Mesodermal cell (in vitro differentiated cells): ENCODE data around the gene L1TD1.
A peak's percentile ranks its signal among the peaks of the same experiment; 100 is the strongest.
"Not testable (repeated sequence)": the region's sequence is repeated elsewhere in the genome, so short reads cannot be mapped to it uniquely, and the experiment has no call there.

Experiments
- H3K27ac ChIP-seq: 2 replicates; pipeline ENCODE4 v1.7.0; 2013; ENCODE audit warnings: mild to moderate bottlenecking, low read depth, low read length, moderate library complexity; ENCODE audit not compliant: severe bottlenecking
- H3K36me3 ChIP-seq: 2 replicates; pipeline ENCODE4 v1.7.1; 2013; ENCODE audit warnings: mild to moderate bottlenecking, low read length, moderate library complexity; ENCODE audit not compliant: control insufficient read depth, insufficient read depth
- H3K4me1 ChIP-seq: one replicate; pipeline ENCODE4 v1.7.1; 2013; ENCODE audit warnings: mild to moderate bottlenecking, low read length; ENCODE audit not compliant: insufficient read depth, control insufficient read depth, poor library complexity, severe bottlenecking
- H3K4me3 ChIP-seq: 2 replicates; pipeline ENCODE4 v1.7.0; 2013; ENCODE audit warnings: low read length, control low read depth, mild to moderate bottlenecking; ENCODE audit not compliant: insufficient read depth, poor library complexity, severe bottlenecking; ENCODE audit errors: extremely low read depth
- H3K9me3 ChIP-seq: 2 replicates; pipeline ENCODE4 v1.7.1; 2013; ENCODE audit warnings: mild to moderate bottlenecking, low read length, moderate library complexity; ENCODE audit not compliant: control insufficient read depth
- WGBS, 2 experiments: methylation state at CpG; one replicate each; pipeline ENCODE4 v1.1.5; 2013; ENCODE audit warnings: missing lambda C conversion rate in 2 of 2; ENCODE audit not compliant: insufficient coverage in 2 of 2; 5-methylcytosine and 5-hydroxymethylcytosine counted together

The L1TD1 gene

DNA sequence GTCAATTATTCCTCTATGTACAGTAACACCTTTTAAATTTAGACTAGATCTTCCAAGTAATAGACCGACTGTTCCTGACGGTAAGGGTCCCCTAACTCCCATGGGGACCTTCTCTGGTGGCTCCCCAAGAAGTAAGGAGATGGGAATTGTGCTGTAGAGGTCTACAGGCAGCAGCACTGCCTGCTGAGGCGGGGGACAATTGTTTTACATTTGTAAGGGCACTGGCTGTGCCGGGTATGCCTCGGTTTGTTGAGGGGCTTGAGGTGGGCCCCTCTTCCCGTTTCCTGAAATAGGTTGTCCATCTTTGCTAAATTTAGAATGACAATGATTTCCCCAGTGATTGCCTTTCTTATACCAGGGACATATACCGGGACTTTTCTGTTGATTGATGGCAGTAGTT is 13.1 kb upstream of the L1TD1 start:
- Histone ChIP-seq H3K4me3 (no peak overlapping the region), H3K27ac (no peak overlapping the region), H3K36me3 (no peaks in the 10 kb centered on the region), H3K4me1 (no peaks in the 10 kb centered on the region), H3K9me3 (no peaks in the 10 kb centered on the region)
- 38 to 39% methylated on average over 6 to 7 of the region's 7 CpGs for WGBS, 2 experiments

DNA sequence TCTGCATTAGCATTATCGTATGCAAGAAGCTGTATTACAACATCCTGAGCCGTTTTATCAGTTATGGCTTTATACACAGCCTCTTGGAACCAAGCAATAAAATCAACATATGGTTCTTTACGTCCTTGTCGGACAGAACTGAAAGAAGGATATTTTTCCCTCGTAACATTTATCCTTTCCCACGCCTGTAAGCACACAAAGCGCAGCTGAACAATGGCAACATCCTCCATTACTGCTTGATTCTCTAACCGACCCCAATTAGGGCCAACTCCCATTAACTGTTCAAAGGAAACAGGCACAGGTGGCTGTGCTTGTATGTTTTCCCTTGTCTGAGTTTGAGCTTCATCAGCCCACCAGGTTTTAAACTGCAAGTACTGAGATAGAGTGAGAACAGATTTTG is 12.5 kb upstream of the L1TD1 start:
- not testable (repeated sequence) for H3K27ac ChIP-seq, H3K9me3 ChIP-seq, H3K4me3 ChIP-seq, H3K36me3 ChIP-seq, H3K4me1 ChIP-seq
- 55 to 61% methylated on average over 8 of the region's 8 CpGs for WGBS, 2 experiments

DNA sequence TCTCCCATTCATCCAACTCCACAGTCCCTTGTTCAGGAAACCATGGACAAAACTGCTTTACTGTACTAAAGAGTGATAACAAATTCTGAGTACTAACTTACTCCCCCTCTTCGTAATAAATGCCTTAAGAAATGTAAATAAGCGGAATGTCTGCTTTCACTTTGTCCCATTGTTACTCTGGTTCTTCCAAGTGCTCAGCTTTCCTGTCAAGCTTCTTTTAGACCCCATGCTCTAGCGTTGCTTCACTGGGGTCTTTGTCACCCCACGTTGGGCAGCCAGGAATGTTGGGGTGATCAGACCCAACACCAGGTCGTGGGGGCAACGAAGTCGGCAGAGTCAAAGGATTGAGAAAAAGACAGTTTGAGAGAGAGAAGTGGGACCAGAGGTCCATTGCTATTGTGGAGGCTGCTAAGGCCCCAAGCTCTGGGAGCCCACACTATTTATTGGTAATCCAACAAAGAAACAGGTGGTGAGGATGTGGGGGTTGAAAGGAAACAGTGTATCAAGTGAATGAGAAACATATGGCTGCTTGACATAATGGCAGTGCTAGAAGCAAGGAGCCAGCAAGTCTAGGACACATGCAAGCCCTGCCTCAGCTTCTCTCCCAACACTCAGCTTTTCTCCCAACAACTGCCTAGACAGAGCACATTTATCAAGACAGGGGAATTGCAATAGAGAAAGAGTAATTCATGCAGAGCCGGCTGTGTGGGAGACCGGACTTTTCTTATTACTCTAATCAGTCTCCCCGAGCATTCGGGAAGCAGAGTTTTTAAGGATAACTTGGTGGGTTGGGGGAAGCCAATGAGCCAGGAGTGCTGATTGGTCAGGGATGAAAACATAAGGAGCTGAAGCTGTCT is 11.3 kb upstream of the L1TD1 start:
- not testable (repeated sequence) for H3K36me3 ChIP-seq, H3K4me1 ChIP-seq, H3K27ac ChIP-seq, H3K9me3 ChIP-seq, H3K4me3 ChIP-seq
- 42 to 52% methylated on average over 7 to 9 of the region's 11 CpGs for WGBS, 2 experiments

DNA sequence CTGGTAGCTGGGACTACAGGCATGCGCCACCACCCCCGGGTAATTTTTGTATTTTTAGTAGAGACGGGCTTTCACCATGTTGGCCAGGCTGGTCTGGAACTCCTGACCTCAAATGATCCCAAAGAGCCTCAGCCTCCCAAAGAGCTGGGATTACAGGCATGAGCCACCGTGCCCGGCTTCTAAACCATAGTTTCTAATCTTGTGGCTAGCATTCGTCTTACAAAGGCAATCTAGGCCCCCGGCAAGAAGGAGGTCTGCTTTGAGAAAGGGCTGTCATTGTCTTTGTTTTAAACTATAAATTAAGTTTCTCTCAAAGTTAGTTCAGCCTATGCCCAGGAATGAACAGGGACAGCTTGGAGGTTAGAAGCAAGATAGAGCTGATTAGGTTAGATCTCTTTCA is 10.3 kb upstream of the L1TD1 start:
- H3K36me3 ChIP-seq: no peaks in the 10 kb centered on the region
- no peak overlapping the region for H3K4me3 ChIP-seq
- H3K4me1 ChIP-seq: no peaks in the 10 kb centered on the region
- no peaks in the 10 kb centered on the region for H3K9me3 ChIP-seq
- WGBS, 2 experiments: 76 to 81% methylated on average over 5 of the region's 7 CpGs
- no peak overlapping the region for H3K27ac ChIP-seq

DNA sequence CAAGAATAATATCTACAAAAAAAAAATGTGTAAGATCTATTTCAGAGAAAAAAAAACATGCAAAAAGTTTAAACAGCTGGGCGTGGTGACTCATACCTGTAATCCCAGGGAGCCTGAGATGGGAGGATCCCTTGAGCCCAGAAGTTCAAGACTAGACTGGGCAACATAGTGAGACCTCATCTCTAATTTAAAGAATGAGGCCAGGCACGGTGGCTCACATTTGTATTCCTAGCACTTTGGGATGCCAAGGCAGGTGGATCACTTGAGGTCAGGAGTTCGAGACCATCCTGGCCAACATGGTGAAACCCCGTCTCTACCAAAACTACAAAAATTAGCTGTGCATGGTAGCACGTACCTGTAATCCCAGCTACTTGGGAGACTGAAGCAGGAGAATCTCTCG is 9.4 kb upstream of the L1TD1 start:
- H3K27ac ChIP-seq: not testable (repeated sequence)
- WGBS, 2 experiments: 91 to 98% methylated on average over 5 of the region's 6 CpGs

DNA sequence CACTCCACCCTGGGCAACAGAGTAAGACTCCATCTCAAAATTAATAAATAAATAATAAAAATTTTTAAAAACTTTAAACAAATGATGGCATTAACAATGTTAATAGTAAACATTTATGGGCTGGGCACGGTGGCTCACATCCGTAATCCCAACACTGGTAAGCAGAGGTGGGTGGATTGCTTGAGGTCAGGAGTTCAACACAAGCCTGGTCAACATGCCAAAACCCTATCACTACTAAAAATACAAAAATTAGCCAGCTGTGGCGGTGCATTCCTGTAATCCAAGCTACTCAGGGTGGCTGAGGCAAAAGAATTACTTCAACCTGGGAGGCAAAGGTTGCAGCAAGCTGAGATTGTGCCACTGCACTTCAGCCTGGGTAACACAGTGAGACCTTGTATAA is 9.0 kb upstream of the L1TD1 start:
- Histone ChIP-seq H3K9me3 (no peaks in the 10 kb centered on the region), H3K27ac (no peak overlapping the region), H3K4me3 (no peak overlapping the region), H3K4me1 (no peaks in the 10 kb centered on the region), H3K36me3 (no peaks in the 10 kb centered on the region)
- 82 to 100% methylated on average over 1 of the region's 3 CpGs for WGBS, 2 experiments

More for the DNA sequence above, 9.4 kb upstream of the L1TD1 start:
- H3K4me3 ChIP-seq, H3K36me3 ChIP-seq, H3K4me1 ChIP-seq, H3K9me3 ChIP-seq: not testable (repeated sequence)

DNA sequence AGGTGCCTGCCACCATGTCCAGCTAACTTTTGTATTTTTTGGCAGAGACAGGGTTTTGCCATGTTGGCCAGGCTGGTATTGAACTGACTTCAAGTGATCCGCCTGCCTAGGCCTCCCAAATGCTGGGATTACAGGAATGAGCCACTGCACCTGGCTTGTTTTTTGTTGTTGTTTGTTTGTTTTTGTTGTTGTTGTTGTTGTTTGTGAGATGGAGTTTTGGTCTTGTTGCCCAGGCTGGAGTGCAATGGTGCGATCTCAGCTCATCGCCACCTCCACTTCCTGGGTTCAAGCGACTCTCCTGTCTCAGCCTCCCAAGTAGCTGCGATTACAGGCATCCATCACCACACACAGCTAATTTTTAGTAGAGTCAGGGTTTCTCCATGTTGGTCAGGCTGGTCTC is 7.1 kb upstream of the L1TD1 start:
- no peaks in the 10 kb centered on the region for H3K4me1 ChIP-seq
- WGBS, 2 experiments: 90 to 95% methylated on average over 2 to 3 of the region's 5 CpGs
- H3K4me3 ChIP-seq: no peak overlapping the region
- H3K9me3 ChIP-seq: no peaks in the 10 kb centered on the region
- H3K27ac ChIP-seq: no peak overlapping the region
- H3K36me3 ChIP-seq: no peaks in the 10 kb centered on the region

DNA sequence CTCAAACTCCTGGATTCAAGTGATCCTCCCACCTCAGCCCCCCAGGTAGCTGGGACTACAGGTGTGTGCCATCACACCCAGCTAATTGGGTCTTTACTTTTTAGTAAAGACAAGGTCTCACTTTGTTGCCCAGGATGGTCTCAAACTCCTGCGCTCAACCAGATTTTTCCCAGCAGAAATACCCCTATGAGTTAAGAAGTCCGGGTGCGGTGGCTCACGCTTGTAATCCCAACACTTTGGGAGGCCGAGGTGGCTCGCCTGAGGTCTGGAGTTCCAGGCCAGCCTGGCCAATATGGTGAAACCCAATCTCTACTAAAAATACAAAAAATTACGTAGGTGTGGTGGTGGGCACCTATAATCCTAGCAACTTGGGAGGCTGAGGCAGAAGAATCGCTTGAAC is 6.5 kb upstream of the L1TD1 start:
- WGBS, 2 experiments: 81 to 97% methylated on average over 7 to 8 of the region's 8 CpGs
- no peaks in the 10 kb centered on the region for H3K4me1 ChIP-seq
- no peak overlapping the region for H3K4me3 ChIP-seq
- no peaks in the 10 kb centered on the region for H3K36me3 ChIP-seq
- H3K9me3 ChIP-seq: no peaks in the 10 kb centered on the region
- no peak overlapping the region for H3K27ac ChIP-seq

DNA sequence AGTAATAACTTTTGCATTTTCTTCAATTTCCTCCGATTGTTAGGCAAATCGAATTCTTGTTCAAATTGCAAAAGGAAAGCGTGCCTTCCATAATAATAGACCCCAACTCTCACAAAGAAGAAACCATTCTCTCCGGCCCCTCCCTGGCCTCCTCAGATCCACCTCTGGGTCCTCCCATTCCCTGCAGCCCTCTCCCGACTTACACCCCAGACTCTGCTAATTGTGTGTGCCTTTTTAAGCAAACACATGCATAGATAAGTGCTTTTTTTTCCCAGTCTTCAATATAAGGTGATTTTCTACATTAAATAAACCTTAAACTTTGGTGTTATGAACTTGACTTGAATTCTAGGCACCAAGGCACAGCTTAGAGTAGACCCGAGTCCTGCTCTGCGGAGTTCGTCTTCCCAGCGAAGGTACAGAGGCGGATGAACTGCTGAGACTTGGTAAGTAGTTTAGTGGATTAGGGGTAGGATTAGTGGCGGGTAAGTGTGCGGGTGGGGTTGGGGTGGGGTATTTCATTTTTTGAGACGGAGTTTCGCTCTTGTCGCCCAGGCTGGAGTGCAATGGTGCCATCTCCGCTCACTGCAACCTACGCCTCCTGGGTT is 1.5 kb downstream of the L1TD1 start:
- H3K4me1 ChIP-seq: peaks cover 7% of the 10 kb centered on the region
- H3K27ac ChIP-seq: no peak overlapping the region
- H3K36me3 ChIP-seq: no peaks in the 10 kb centered on the region
- H3K4me3 ChIP-seq: peak overlapping the region; percentile 47
- WGBS, 2 experiments: 28 to 35% methylated on average over 8 to 11 of the region's 17 CpGs
- no peaks in the 10 kb centered on the region for H3K9me3 ChIP-seq

DNA sequence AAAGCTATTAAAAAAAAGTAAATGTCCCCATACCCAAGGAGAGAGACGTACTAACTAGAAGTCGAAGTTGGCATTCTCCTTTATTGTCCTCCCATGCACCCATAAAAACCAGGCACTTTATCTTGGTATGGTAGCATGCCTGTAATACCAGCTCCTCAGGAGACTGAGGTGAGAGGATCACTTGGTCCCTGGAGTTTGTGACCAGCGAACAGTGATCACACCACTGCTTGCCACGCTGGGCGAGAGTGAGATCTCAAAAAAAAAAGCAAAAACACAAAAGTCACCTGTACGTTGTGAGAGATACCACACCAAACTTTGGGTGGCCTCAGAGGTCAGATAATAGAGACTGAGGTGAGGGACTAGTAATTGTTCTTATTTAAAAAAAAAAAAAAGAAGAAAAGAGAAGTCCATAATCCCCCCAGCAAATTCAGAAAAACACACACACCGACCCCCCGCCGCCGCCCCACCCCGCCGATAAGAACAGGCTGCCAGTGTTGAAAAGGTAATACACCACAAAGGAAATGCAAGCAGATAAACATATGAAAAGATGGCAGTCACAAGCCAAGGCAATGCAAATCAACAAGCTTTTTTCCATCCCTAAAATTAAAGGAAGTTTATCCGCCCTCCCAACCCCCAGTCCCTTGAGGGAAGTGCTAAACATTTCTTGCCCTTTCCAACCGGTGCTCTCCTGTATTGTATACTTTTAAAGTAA is 3.6 kb downstream of the L1TD1 start:
- WGBS, 2 experiments: 30% methylated on average over 2 to 5 of the region's 14 CpGs
- peaks cover 7% of the 10 kb centered on the region for H3K4me1 ChIP-seq
- H3K36me3 ChIP-seq: peaks cover 5% of the 10 kb centered on the region
- no peak overlapping the region for H3K4me3 ChIP-seq
- no peaks in the 10 kb centered on the region for H3K9me3 ChIP-seq
- no peak overlapping the region for H3K27ac ChIP-seq

DNA sequence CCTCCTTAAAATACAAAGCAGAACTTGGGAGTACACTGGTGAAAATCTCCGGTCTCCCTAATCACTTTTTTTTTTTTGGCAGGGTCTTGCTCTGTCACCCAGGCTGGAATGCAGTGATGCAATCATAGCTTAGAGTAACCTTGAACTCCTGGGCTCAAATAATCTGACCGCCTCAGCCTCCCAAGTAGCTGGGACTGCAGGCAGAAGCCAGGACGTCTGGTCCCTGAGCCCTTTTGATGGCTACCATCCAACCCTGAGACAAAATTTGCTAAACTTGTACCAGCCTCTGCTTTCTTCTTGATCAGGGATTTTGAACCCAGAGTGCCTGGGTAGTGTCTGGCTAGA is 4.1 kb downstream of the L1TD1 start:
- H3K4me1 ChIP-seq: peaks cover 7% of the 10 kb centered on the region
- no peak overlapping the region for H3K4me3 ChIP-seq
- H3K36me3 ChIP-seq: peaks cover 8% of the 10 kb centered on the region
- H3K27ac ChIP-seq: no peak overlapping the region
- no peaks in the 10 kb centered on the region for H3K9me3 ChIP-seq
- 18 to 20% methylated on average over 3 of the region's 3 CpGs for WGBS, 2 experiments
